Activated T-helper 2 cell treated with anti-CD3 and anti-CD28 coated beads, Interferon-gamma antibody, Interleukin-2, Interleukin-4, amounts not matched to agents 10 μg/mL and 5 μg/mL and 100 μg/mL, durations not matched to agents 14 hours and 24 hours and 36 hours (primary cell): ENCODE measurements around the gene EEF2K. TPM values are rescaled to one million over a fixed set of nuclear protein-coding genes. Genes with fewer than 3 reads are reported as not detected.
"Not testable (repeated sequence)": the region's sequence is repeated elsewhere in the genome, so short reads cannot be mapped to it uniquely, and the experiment has no call there.

Experiments used
- DNase-seq: peaks from one replicate; pipeline ENCODE4 v3.0.0; 2021; ENCODE audit warnings: low spot score
- H3K27ac Mint-ChIP-seq: one replicate; pipeline ENCODE4 v1.8.0; 2021; ENCODE audit warnings: mixed read lengths
- H3K27me3 Mint-ChIP-seq: one replicate; pipeline ENCODE4 v1.8.0; 2021; ENCODE audit warnings: low read depth, mixed read lengths
- H3K36me3 Mint-ChIP-seq: one replicate; pipeline ENCODE4 v1.8.0; 2021; ENCODE audit warnings: low read depth, mixed read lengths
- H3K4me1 Mint-ChIP-seq: one replicate; pipeline ENCODE4 v1.8.0; 2021; ENCODE audit warnings: low read depth, mixed read lengths
- H3K4me3 Mint-ChIP-seq: one replicate; pipeline ENCODE4 v1.8.0; 2021; ENCODE audit warnings: low read depth, mild to moderate bottlenecking, moderate library complexity, mixed read lengths
- H3K9me3 Mint-ChIP-seq: one replicate; pipeline ENCODE4 v1.8.0; 2021; ENCODE audit warnings: mixed read lengths
- intact Hi-C: fragments of 100-400 bp; cut with micrococcal nuclease; formaldehyde crosslinking; loops from one replicate; pipeline ENCODE4 v1.15.1; 2023
- total RNA-seq: library from RNA; stranded (reverse); gene quantifications from 2 replicates; pipeline ENCODE4 v1.2.3, GENCODE V29; 2022

Gene EEF2K
- 40.4 and 41.0 TPM in 2 replicates for total RNA-seq

DNA sequence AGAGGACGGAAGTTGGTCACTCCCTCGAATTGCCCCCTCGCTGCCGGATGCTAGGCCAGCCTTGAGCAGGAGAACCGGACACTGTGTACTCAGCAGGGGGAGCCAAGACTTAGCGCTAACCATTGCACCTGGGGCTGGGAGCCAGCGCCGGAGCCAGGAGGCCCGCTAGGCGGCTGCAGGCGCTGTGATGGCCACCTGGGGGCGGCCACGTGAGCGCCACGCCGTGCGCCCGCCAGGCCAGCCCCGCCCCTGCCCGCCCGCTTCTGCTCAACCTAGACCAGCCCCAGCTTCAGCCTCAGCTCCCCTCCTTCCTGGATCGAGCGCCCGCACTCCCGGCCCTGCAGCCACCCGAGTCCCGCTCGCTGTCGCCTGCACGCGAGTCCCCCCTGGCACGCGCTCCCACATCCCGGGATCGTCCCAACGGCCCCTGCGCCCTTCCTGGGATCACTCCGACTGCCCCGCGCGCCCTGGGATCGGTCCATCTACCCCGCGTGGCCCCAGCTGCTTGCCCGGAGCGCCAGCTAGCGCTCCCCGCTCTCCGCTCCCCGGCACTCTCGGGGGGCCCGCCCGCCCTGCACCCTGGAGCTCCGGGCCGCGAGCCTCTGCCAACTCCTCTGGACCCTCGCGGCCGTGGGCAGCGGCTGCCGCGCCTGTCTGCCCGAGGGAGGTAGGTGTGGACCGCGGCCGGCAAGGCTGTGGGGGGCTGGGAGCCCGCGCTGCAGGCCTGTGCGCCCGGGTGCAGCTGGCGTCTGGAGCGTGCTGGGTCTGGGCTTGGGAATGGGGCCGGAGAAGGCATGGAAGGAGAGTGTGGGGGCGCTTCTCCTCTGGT is at the start of gene EEF2K:
Gene EEF2K, plus strand, starts transcription at position 266 of the 829 bp plus-strand sequence. CDS start 19,452 bp downstream, outside the sequence.
- Mint-ChIP-seq H3K4me3 (peak within 1 kb of the TSS; percentile 96), H3K4me1 (peaks cover 41% of the 10 kb centered on the region), H3K27ac (peak within 1 kb of the TSS; percentile 91), H3K27me3 (no peaks in the 10 kb centered on the region), H3K36me3 (peaks cover 30% of the 10 kb centered on the region), H3K9me3 (no peaks in the 10 kb centered on the region)
- intact Hi-C loops, result loop anchor here (1.0 to 5.0 kb wide), 4 partner anchors 11 to 91 kb away; partner anchors contain the start of gene POLR3E
- DNase-seq, result peak; percentile 76

DNA sequence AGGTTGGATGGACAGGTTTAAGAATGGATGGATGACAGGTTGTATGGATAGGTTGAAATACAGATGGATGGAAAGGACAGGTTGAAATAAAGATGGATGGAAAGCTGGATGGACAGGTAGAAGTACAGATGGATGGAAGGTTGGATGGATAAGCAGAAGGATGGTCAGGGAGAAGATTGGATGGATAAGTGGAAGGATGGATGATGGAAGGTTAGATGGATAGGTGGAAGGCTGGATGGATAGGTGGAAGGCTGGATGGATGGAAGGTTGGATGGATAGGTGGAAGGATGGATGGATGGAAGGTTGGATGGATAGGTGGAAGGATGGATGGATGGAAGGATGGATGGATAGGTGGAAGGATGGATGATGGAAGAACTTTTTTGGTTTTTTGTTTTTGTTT is 44.7 kb upstream of the EEF2K start:
- no peak for DNase-seq
- H3K4me3 Mint-ChIP-seq, result no peak overlapping the region
- H3K9me3 Mint-ChIP-seq, result no peaks in the 10 kb centered on the region
- H3K27ac Mint-ChIP-seq, result no peak overlapping the region
- no peaks in the 10 kb centered on the region for H3K36me3 Mint-ChIP-seq
- no peaks in the 10 kb centered on the region for H3K4me1 Mint-ChIP-seq
- intact Hi-C loops, result no loop called here
- H3K27me3 Mint-ChIP-seq, result peaks cover 20% of the 10 kb centered on the region

DNA sequence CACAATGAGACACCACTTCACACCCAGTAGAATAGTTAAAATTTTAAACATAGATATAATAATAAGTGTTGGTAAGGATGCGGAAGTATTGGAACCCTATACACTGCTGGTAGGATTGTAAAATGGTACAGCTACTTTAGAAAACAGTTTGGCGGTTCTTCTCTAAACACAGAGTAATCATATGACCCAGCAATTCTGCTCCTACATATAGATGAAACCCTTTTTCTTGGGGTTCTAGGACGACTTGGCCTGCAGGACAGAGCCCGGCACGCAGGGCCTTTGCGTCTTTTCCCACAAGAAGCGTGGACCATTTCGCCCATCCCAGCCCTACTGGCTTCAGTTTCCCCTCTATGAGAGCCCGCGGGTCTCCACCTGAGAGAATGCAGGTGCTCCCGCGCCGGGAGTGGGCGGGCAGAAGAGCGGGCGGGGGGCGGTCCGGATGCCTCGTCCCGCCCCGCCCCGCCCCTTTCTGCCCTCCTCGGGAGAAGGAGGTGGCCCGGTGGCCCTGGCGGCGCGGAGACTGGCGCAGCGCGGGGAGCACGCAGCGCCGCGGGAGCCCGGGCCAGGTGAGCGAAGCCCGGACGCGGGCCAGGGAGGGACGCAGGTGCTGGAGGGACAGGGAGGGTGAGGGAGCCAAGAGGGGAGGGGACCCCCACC is 44.0 kb upstream of the EEF2K start, which contains the start of gene SDR42E2:
Gene SDR42E2, plus strand, starts transcription at position 508 of the 657 bp plus-strand sequence. CDS start 3,077 bp downstream, outside the sequence.
- no peak for DNase-seq
- peaks cover 20% of the 10 kb centered on the region for H3K27me3 Mint-ChIP-seq
- H3K36me3 Mint-ChIP-seq, result no peaks in the 10 kb centered on the region
- H3K4me1 Mint-ChIP-seq, result no peaks in the 10 kb centered on the region
- no peak within 1 kb of the TSS for H3K4me3 Mint-ChIP-seq
- H3K9me3 Mint-ChIP-seq, result no peaks in the 10 kb centered on the region
- H3K27ac Mint-ChIP-seq, result no peak within 1 kb of the TSS
- intact Hi-C loops, result no loop called here

DNA sequence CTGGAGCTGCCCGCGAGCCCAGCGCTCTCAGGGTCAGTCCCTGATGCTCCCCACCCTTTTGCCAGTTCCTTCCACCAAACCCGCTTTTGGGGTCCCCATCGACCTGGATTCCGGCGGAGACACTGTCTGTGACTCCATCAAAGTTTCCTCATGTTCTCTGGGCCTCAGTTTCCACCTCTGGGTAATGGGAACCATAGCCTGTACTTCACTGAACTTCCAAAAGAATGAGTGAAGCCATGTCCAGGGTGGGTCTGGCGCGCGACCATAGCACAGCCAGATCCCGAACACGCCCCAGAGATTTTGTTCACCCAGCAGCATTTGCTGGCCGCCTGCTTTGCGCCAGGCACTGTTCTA is 43.4 kb upstream of the EEF2K start:
- Mint-ChIP-seq H3K9me3 (no peaks in the 10 kb centered on the region), H3K27ac (no peak overlapping the region), H3K4me3 (no peak overlapping the region), H3K36me3 (no peaks in the 10 kb centered on the region), H3K27me3 (peaks cover 20% of the 10 kb centered on the region), H3K4me1 (no peaks in the 10 kb centered on the region)
- no peak for DNase-seq
- intact Hi-C loops, result no loop called here

DNA sequence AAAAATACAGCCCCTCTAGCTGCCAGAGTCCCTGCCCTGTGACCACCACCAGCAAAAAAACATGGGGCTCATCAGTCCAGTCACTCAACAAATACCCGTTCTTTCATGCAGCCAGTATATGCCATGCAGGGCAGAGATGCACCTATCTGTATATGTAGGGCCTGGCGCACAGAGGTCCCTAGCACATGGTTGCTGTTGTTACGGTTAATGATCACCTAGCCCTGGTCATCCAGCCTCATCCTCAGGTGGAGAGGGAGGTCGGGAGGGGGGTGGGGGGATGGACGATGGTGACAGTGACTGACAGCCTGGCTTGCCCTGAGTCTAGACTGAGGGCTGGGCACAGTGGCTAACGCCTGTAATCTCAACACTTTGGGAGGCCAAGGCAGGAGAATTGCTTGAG is 42.3 kb upstream of the EEF2K start:
- H3K27ac Mint-ChIP-seq, result no peak overlapping the region
- no peak overlapping the region for H3K4me3 Mint-ChIP-seq
- H3K9me3 Mint-ChIP-seq, result no peaks in the 10 kb centered on the region
- no peaks in the 10 kb centered on the region for H3K4me1 Mint-ChIP-seq
- H3K36me3 Mint-ChIP-seq, result no peaks in the 10 kb centered on the region
- H3K27me3 Mint-ChIP-seq, result peaks cover 20% of the 10 kb centered on the region
- intact Hi-C loops, result no loop called here
- no peak for DNase-seq

DNA sequence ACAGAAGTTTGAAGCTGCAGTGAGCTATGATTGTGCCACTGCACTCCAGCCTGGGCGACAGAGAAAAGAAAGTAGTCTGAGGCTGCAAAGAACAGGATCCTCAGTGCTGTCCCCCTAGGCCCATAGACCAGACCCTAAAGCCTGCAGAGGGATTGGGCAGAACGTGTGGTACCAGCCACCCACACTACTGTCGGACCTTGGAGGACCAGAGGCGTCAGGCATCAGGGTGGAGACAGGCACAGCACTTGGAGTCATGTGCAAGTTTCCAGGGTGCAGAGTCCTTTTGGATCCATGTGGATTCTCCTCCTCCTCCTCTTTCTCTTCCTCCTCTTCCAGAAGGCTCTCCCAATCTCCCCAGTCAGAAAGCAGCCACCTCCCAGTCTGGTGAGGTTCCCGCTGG is 41.6 kb upstream of the EEF2K start:
- H3K4me1 Mint-ChIP-seq, result no peaks in the 10 kb centered on the region
- no peaks in the 10 kb centered on the region for H3K36me3 Mint-ChIP-seq
- no peaks in the 10 kb centered on the region for H3K9me3 Mint-ChIP-seq
- intact Hi-C loops, result no loop called here
- no peak overlapping the region for H3K27ac Mint-ChIP-seq
- peaks cover 20% of the 10 kb centered on the region for H3K27me3 Mint-ChIP-seq
- no peak overlapping the region for H3K4me3 Mint-ChIP-seq
- no peak for DNase-seq

DNA sequence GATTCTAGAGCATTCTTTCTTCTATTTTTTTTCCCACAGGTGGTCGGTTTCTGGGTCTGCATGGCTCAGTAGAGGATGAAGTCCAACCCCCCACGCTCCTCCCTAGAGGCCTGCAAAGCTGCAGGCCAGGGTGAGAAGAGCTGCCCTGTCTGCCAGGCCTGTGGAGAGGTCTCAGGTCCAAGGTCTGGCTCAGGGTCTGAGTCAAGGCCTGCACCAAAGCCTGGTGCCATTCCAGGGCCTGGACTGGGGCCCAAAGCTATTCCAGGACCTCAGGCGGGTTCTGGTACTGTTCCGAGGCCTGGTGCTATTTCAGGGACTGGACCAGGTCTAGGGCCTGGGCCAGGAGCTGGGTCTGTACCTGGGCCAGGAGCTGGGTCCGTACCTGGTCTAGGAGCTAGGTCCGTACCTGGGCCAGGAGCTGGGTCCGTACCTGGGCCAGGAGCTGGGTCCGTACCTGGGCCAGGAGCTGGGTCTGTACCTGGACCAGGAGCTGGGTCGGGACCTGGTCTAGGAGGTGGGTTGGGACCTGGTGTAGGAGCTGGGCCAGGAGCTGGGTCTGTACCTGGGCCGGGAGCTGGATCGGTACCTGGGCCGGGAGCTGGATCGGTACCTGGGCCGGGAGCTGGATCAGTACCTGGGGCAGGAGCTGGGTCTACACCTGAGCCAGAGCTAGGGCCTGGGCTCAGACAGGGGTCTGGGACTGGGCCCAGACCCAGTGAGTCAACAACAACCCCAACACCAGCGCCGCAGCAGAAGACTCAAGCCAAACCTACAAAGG is 40.4 kb upstream of the EEF2K start:
- DNase-seq, result no peak
- Mint-ChIP-seq H3K27me3 (peaks cover 10% of the 10 kb centered on the region), H3K4me1 (no peaks in the 10 kb centered on the region), H3K9me3 (no peaks in the 10 kb centered on the region), H3K27ac (no peak overlapping the region), H3K36me3 (no peaks in the 10 kb centered on the region), H3K4me3 (no peak overlapping the region)
- intact Hi-C loops, result no loop called here

DNA sequence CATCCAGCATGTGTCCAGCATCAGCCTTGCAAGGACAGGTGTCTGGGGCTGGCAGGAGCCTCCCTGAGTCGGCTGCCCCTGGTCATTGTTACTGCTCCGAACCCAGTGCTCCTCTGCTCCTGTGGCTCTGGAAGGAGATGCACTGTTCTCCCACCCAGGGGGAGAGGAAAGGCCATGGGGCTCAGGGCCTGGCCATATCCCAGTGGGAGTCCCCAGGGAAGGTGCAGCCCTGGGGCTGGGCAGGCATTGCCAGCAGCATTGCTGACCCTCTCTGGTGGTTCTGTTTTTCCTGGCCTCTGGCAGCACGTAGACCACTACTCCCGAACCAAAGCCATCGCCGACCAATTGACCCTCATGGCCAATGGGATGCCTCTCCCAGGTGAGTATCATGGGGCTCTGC is 34.1 kb upstream of the EEF2K start:
- no peak overlapping the region for H3K4me3 Mint-ChIP-seq

DNA sequence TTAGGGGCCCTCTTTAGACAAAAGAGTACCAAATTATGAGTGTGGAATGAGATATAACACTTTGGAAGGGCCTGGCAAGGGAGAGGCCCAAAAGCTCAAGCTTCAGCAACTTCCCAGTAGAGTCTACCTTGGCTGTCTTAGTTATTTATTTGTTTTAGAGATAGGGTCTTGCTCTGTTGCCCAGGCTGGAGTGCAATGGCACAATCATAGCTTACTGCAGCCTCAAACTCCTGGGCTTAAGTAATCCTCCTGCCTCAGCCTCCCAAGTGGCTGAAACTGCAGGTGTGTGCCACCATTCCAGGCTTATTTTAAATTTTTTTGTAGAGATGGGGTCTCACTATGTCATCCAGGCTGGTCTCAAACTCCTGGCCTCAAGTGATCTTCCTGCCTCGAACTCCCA is 33.4 kb upstream of the EEF2K start:
- H3K4me3 Mint-ChIP-seq, H3K36me3 Mint-ChIP-seq, H3K27ac Mint-ChIP-seq, H3K27me3 Mint-ChIP-seq, intact Hi-C loops, H3K4me1 Mint-ChIP-seq, H3K9me3 Mint-ChIP-seq, DNase-seq: not testable (repeated sequence)

More for the DNA sequence above, 34.1 kb upstream of the EEF2K start:
- Mint-ChIP-seq H3K27me3 (no peaks in the 10 kb centered on the region), H3K27ac (no peak overlapping the region), H3K4me1 (no peaks in the 10 kb centered on the region), H3K36me3 (no peaks in the 10 kb centered on the region), H3K9me3 (no peaks in the 10 kb centered on the region)
- no peak for DNase-seq
- intact Hi-C loops, result no loop called here

DNA sequence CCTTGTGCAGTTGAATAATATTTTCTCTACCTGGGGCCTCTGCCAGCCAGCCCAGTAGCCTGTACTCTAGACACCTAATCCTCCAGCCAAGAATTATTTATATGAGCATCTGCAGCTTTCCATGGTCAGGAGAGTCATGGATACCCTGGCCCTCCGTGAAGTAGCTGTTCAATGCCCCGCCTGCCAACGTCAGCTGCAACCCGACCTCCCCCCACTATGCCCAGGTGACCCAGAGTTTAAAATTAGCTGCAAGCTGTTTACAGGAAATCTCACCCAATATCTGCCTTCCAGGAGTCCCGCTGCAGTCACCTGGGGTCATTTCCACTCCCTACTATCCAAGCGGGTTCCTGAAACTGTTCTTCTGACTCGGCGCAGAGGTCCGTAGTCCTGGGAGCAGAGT is 31.4 kb upstream of the EEF2K start:
- Mint-ChIP-seq H3K27me3 (no peaks in the 10 kb centered on the region), H3K4me1 (no peaks in the 10 kb centered on the region), H3K36me3 (no peaks in the 10 kb centered on the region), H3K4me3 (no peak overlapping the region), H3K9me3 (no peaks in the 10 kb centered on the region), H3K27ac (no peak overlapping the region)
- DNase-seq, result no peak
- intact Hi-C loops, result no loop called here

DNA sequence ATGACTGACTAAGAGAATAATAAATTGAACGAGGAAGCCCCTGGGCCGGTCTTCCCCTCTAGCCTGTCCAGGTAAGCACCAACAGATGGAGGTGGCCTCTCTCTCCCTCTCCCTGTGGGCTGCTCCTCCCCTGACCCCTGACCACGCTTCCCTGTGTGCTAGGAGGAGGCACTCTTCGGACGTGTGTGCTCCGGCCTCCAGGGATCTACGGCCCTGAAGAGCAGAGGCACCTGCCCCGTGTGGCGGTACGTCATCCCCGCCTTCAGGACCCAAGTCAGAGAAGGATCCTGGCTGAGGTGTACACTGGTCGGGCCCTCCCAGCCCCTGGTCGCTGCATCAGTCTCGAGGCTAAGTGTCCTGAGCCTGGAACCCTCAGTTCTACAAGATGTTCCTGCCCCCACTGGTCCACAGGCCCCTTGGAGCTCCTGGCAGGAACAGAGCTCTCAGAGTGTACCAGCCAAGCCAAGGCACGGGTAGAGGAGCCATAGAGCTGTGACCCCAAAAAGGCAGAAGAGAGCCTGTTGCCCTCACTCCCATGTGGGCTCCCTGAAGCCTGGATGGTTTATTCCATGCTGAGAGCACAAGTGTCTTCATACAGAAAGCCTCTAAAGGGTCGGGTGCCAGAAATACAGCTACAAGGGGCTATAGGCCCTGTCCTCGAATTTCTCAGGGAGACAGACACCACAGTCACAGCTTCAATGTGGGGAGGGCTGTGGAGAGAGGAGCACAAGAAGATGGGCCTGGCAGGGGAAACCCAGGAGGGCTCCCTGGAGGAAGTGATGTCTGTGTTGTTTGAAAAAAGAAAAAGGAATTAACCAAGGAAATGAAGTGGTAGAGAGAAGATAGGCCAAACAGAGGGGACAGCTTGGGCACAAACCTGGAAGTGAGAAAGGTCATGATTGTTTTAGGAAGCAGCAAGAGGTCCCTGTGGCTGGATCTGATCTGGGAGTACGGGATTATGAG is 27.8 kb upstream of the EEF2K start:
- no peak overlapping the region for H3K4me3 Mint-ChIP-seq
- H3K4me1 Mint-ChIP-seq, result no peaks in the 10 kb centered on the region
- no peak for DNase-seq
- H3K27ac Mint-ChIP-seq, result no peak overlapping the region
- no peaks in the 10 kb centered on the region for H3K36me3 Mint-ChIP-seq
- H3K9me3 Mint-ChIP-seq, result no peaks in the 10 kb centered on the region
- intact Hi-C loops, result no loop called here
- H3K27me3 Mint-ChIP-seq, result peaks cover 2% of the 10 kb centered on the region

DNA sequence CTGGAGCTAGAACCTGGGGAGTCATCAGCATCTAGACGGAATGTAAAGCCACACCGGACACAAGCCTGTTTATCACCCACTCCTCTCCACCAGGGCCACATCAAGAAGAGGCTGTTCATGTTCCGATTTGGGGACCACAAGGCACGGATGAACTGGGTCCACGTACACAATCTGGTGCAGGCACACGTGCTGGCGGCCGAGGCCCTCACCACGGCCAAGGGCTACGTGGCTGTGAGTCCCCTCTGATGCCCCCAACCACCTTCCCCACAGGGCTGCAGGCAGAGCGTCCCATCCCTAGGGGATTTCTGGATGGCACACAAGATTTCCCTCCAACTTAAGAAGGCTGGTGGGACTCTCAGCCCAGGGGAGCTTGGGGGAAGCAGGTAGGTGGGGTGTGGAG is 24.7 kb upstream of the EEF2K start:
- intact Hi-C loops, result loop anchor here (10.0 kb wide), 3 partner anchors 57 to 357 kb away; partner anchors contain the start of gene VWA3A
- Mint-ChIP-seq H3K4me1 (no peaks in the 10 kb centered on the region), H3K27me3 (peaks cover 2% of the 10 kb centered on the region), H3K9me3 (no peaks in the 10 kb centered on the region), H3K36me3 (no peaks in the 10 kb centered on the region), H3K4me3 (no peak overlapping the region), H3K27ac (no peak overlapping the region)
- DNase-seq, result no peak
